Activated T-helper 1 cell treated with Interleukin-2 at 50 U/mL for 16 hours (primary cell): ENCODE results near the gene RNU1-4.
"Not testable (repeated sequence)": the region's sequence is repeated elsewhere in the genome, so short reads cannot be mapped to it uniquely, and the experiment has no call there.

Experiments used
- DNase-seq: peaks from one replicate; pipeline ENCODE4 v3.0.0-alpha.2; 2020; ENCODE audit warnings: low read depth

Gene RNU1-4

DNA sequence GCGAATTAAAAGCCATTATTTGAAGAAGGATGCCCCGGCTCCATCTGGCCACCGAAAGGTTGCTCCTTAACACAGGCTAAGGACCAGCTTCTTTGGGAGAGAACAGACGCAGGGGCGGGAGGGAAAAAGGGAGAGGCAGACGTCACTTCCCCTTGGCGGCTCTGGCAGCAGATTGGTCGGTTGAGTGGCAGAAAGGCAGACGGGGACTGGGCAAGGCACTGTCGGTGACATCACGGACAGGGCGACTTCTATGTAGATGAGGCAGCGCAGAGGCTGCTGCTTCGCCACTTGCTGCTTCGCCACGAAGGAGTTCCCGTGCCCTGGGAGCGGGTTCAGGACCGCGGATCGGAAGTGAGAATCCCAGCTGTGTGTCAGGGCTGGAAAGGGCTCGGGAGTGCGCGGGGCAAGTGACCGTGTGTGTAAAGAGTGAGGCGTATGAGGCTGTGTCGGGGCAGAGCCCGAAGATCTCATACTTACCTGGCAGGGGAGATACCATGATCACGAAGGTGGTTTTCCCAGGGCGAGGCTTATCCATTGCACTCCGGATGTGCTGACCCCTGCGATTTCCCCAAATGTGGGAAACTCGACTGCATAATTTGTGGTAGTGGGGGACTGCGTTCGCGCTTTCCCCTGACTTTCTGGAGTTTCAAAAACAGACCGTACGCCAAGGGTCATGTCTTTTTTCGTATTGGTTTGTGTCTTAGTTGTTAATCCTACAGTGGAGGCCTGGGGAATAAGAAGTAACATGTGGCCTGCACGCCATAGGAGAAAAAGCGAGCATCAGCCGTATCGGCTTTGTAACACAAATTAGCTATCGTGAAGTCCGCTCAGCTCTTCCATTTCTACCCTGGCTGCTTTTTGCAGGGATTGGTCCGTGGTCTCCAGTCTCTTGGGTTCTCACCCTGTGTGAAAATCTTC lies at the start of gene RNU1-4:
Gene RNU1-4 (plus strand): TSS at position 470 of the 918 bp plus-strand sequence.
- DNase-seq, result not testable (repeated sequence)

DNA sequence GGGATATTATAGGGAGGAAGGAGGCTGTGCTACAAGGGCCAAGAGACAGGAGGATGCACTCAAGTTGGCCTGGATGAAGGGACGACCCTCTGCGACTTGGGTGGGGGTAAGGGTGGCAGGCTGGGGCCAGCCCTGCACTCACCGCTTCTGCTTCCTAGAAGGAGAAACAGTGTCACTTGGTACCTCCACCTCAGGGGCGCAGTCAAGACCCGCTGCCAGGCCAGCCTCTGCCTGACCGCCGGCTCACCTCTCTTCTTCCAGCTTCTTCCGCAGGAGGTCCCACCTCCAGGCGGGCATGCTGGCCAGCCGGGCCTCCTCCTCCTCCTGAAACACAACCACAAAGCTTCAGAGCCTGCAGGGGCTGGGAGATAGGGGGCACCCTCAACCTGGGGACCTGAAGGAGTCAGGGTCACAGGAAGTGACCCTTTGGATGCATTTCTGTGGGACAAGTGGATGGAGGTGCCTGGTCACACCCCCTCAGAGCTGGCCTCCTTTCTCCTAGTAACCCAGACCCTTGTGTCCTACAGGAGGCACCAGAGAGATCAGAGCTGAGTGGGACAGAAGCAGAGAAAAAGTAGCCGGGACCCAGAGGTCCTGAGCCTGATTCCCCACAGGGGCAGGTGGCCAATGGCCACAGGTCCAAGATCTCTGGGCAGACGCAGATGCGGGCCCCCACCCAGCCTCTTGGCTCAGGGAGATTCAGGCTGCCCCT lies 49.2 kb upstream of the RNU1-4 start:
- DNase-seq, result not testable (repeated sequence)

DNA sequence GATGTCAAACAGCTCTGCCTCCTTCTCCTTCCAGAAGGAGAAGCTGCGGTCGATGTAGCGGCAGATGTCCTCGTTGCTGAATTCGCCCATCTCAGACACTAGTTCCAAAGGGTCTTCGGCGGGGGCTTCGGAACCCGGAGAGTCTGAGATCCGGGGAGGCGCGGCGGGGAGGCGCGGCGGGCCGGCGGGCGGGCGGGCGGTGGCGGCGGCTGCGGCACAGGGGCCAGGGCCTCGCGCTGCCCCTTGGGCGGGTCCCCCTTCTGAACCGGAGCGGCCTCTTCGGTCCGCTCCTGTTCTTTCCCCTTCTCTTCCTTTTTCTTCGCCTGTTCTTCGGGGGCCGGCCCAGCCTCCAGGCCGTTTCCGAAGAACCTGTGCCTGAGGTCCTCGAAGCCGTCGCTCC lies 48.0 kb upstream of the RNU1-4 start:
- not testable (repeated sequence) for DNase-seq

DNA sequence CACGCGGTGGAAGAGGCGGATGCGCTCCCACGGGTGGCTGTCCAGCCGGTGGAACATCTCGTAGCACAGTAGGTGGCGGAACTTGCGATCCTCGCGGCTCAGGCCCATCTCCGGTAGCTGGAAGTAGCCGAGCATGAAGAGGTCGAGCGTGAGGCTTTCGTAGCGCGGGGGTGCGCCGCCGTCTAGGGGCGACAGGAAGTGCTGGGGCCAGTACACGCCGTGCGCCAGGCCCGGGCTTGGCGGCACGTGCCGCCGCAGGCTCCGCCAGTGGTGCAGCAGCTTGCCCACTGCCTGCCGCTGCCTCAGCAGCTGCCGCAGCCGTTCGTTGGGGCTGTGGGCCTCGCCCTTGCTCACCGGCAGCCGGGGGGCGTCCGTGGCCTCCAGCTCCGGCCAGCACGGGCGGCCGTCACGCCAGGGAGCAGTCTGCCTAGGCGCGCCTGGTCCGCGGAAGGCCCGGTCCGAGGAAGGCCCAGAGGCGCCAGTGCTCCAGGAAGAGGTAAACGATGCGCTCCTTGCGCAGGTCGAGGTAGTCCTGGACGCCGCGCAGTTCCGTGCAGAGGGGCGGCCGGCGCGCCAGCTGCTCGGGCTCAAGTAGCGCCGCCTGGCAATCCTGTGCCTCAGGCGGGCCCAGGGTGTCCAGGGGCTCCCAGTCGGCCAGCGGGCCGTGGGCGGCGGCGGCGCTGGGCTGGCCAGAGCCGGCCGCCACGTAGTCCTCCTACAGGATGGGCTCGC lies 47.4 kb upstream of the RNU1-4 start:
- DNase-seq, result not testable (repeated sequence)

DNA sequence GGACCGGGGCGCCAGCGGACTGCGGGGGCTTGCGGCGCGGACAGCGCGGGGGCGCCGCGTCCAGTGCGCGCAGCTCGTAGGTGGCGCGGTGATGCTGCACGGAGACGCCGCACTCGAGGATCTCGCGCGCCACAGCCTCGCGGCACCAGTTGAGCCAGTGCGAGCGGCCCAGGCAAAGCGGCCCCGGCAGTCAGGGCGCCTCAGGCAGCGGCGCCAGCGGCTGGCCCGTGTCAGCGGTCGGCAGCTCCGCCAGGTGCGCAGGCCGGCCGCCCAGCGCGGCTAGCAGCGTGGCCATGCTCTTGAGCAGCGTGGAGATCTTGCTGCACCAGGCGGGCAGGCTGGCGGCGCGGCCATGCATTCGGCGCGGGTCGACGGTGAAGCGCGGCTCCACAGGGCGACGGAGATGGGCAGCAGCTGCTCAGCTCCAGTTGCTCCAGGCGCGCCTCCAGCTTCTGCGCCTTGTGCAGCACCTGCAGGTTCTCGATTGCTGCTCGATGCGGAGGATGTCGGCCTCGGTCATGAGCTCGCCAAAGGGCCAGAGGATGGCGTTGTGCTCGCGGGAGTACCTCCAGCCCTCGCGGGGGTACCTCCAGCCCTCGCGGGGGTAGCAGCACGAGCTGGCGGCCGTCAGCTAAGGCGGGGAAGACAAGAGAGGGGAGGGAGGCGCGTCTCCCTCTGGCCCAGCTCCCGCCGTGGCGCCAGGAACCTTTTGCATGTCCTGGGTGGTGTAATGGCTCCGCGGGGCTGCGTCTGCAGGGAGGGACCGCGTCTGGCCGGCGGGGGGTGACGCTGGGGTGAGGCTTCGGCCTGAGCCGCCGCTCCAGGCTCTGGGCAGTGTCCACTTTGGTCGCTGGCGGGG lies 46.6 kb upstream of the RNU1-4 start:
- DNase-seq, result not testable (repeated sequence)

DNA sequence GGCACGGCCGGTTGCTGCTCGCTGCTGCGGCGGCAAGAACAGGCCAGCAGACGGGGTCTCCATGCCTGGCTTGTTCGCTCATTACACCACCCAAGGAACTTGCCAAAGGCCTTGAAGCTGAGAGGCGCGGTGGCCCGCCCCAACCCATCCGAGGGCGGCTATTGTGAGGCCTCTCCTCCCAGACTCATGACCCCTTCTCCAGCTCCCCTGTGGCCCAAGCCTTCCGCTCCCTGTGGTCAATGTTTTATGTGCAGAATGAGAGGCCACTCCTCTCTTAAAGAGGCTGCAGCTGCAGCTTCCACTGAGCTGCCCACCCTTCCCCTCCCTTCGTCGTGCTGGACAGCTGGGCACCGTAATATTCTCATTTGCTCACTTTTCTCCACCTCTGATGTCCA lies 46.0 kb upstream of the RNU1-4 start:
- DNase-seq, result not testable (repeated sequence)

DNA sequence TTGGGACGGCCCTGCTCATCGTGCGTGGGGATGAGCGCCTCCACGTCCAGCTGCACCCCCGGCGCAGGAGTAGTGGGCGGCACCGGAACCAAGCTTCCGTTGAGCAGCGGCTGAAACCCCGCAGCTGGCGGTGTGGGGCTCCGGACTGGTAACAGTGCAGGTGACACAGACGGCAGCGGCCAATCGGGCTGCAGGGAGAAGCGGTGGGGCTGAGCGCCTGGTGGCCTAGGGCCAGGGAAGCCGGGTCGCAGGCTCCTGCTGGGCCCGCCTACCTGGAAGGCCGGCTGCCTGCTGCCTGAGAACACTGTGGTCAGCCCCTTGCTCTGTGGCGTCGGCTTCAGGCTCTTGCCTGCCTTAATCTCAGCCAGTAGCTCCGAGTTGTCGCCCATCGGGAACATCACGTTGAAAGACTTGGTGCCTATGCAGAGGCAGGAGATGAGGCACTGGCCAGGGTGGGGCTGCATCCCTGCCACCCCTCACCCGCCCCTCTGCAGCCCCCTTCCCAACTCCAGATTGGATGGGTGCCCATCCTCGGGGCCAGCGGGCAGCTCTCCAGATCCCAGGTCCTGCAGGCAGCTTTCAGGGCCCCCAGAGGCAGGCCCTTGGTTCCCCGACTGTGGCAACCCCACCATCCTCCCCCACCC lies 43.7 kb upstream of the RNU1-4 start:
- not testable (repeated sequence) for DNase-seq

DNA sequence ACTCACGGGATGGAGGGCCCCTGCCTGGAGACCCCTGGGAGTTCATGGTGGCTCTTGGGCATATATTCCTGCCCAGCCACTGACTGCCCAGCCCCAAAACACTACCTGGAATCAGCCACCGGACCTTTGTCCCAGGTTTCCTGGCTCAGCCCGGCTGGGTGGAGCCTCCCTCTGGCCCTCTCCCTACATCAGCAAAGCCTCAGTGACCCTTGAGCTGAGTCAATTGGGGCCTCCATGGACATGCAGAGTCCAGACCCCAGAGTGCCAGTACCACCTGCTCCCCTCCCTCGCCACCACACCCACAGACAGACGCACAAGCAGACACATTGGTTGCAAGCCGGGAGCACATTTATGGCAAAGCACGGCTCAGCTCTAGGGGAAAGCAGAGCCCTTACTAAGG lies 43.2 kb upstream of the RNU1-4 start:
- not testable (repeated sequence) for DNase-seq

DNA sequence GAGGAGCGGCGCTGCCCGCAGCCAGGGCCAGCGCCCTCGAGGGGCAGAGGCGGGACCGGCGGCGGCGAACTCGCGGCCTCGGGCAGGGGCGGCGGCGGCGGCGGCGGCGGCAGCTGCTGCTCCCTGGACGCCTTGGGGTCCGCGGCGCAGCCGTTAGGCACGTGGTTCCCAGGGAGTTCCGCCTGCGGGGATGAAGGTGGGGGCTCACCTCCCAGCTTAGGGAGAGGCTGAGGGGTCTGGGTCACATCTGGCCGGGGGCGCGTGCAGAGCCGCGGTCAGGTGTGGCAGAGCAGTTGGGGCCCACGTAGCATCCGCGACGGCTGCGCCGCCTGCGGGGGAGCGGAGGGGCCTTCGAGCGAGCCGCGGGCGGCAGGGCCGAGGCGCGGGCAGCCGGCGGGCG lies 40.9 kb upstream of the RNU1-4 start:
- DNase-seq, result not testable (repeated sequence)

DNA sequence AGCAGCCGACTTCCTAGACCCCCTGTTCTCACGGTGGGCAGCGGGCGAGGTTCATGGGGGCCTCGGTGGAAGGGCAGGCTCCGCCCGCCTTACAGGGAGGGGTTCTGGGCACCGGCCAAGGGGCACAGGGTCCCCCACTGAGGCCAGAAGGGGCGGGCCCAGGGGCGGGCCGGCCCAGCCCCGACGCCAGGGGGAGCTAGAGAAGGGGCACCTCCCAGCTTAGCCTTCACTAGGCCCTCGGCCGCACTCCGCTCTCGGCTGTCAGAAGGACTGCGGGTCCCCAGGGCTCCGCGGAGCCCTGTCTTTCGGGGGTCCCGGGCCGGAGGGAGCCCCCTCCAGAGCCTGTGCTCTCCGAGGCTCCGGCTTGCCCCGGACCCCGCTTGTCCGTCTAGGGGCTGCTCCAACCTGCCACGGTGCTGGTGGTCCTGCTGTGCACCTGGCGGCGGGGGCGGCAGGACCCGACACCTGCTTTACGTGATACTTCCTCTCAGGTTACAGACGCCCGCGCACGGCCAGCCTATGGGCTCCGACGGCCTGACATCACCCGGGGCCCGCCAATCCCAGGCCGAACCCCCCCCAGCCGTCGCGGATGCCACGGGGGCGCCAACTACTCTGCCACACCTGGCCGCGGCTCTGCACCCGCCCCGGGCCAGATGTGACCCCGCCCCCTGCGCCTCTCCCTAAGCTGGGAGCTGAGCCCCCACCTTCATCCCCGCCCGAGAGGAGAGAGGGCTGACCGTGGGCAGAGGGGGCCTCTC lies 40.0 kb upstream of the RNU1-4 start:
- not testable (repeated sequence) for DNase-seq

DNA sequence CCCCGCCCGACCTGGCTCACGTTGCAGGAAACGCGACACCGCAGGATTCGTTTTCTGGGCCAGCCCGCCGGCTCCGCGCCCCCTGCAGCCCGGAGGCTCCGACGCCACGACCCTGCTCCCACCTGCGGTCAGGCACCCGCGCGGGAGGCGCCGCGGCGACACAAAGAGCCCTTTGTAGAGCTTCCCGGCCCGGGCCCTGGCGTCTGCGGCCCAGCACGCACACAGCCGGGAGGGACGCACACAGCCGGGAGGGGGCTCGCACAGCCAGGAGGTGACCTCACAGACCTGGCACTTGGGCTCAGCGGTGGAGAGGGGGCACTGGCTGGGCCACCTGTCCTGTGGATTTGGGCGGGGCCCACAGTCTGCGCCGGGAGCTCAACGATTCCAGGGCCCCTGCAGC lies 39.1 kb upstream of the RNU1-4 start:
- not testable (repeated sequence) for DNase-seq

DNA sequence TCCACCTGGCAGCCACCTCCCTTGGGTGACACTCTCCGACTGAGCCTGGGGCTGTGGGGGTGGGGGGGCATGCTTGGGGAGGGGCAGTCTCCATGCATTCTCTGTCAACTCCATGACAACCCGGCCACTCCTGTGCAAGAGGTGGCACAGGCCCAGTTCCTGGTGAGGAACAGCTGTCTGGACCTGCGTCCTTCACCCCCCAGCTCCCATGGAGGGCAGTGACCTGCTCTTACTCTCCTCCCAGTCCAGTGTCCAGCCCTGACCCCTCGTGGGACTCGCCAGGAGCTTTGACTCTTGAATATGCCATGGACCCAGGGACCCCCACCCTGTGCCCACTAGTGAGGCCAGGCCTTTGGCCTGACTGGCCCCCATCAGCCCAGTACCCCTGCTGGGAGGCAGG lies 38.0 kb upstream of the RNU1-4 start:
- DNase-seq, result not testable (repeated sequence)

DNA sequence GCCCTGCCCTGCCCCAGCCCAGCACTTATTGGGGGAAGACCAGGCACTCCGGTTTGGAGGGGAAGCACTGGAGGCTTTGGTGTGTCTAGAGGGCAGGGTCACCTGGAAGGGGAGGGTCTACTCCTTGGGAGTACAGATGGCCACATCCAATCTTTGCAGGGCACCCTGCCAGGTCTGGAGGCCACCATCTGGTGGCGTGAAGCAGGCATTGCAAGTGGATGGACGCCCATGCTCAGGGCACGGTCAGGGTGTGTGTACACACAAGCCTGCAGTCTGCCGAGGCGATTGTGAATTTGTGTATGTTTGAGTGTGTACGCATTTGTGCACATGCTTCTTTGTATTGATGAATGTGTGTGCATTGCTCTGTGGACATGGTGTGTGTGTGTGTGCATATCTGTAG lies 37.2 kb upstream of the RNU1-4 start:
- not testable (repeated sequence) for DNase-seq

DNA sequence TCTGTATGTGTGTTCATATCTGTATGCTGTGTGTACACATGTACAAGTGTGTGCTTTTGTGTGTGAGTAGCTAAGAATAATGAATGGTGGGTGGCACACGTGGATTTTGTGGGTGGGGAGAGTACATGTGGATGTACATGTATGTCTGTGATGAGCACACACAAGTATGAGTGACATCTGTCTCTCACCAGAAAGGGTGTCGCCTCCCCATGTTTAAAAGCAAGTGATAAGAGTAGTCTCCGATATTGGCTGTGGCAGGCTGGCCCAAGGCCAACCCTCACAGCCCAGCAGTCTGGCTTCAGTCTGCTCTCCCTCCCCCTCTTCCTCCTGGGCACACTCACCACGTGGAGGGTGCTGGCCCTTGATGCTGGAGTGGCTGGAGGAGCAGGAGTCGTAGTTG lies 36.7 kb upstream of the RNU1-4 start:
- not testable (repeated sequence) for DNase-seq

DNA sequence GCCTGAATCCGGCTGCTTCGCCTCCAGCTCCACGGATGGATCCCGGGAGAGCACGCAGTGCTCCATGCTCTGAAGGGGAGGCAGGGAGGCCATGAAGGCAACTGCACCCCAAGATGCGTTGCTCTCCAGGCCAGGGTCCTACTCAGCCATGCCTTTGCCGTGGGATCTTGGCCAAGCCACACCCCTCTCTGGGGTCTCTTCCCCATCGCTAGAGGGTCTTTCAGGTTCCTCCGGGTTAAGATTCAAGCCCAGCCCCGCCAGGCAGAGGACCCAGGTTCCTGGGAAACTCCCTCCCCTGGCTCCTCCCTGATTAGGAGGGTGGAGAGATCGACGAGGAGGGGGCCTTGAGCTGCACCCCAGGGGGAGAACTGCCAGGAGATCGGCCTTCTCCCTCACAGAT lies 36.2 kb upstream of the RNU1-4 start:
- not testable (repeated sequence) for DNase-seq

DNA sequence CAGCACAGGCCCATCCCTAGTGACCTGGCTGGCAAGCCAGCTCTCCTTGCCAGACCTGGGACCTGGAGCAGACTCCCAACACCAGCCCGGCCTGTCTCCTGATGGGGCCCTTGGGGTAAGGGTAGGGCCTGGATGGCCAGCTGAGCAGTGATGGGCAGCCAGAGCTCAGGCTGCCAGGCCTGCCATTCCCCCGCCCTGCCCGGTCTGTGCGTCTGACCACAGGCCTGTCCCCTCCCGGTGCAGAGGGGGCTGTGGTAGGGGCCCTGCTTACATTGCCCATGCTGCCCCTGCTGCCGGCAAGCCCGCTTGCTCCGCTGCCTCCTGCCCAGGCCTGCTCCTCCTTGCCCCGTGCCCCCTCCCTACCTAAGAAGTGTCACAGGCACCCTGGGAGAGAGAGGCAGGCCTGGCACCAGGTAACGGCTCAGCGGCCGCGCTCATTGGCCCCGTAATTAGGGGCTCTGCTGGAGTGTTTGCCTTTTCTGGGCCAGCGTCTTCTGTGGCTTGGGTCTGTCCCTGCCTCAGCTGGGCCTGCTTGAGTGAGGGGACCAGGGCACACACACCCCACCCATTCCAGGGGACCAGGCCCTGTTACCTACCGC lies 35.7 kb upstream of the RNU1-4 start:
- not testable (repeated sequence) for DNase-seq

DNA sequence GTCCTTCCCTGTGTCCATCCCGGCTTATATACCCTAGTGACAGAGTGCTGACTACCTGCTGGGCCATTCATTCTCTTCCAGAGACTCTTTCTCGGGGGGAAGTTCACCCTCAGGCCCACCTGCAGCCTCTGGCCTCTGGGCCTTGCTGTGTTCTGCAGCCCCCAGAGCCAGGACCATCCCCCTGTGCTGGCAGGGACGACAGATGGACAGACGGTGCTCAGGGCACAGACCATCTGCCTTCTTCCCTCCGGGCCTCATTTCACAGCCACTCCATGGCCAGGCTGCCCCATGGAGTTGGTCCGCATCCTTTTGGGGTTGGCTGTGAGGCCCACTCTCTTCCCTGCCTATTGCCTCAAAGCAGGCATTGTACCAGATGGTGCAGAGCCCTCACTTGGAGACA lies 34.0 kb upstream of the RNU1-4 start:
- not testable (repeated sequence) for DNase-seq

DNA sequence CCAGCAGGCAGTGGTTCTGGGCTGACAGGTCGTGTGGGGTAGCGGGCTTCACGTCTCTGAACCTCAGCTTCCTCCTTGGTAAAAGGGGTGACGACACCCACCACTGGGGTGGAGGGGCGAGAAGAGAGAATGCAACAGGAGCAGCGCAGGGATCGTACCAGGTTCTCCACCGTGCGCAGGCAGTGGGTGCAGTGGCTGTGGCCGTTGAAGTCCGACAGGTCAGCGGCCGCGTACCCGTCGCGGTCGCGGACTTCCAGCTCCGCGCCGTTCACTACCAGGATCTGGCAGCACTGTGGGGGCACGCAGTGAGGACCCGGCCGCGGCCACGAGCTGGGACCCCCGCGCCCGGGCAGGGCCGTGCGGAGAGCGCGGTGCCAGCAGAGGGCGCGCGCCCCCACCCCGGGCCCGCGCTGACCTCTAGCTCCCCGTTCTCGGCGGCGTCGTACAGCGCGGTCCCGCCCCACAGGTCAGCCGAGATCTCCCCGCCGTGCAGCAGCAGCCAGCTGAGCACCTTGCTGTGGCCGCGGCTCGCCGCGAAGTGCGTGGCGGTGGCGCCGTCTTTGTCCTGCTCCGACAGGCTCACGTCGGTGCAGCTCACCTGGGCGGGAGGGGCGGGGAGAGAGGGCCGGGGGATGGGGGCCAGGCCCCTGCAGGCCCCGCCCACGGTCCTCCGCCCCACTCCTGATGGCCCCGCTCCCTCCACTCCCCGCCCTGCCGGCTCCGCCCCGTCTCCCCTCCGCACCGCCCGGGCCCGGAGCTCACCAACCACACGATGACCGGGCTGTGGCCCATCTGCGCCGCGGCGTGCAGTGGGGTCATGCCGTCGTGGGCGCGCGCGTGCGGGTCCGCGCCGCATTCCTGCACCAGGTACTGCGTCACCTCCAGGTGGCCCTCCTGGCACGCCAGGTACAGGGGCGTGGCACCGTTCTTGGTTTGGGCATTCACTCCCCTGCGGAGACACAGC lies 32.9 kb upstream of the RNU1-4 start:
- not testable (repeated sequence) for DNase-seq
